Stimulated activated CD4-positive, alpha-beta T cell treated with anti-CD3 and anti-CD28 coated beads, Interleukin-12 subunit alpha, Interleukin-12 subunit beta, amount 100 ng/mL, for 24 hours (primary cell): ENCODE measurements around the gene CAMK2G.

Experiments used
- DNase-seq, 2 experiments: peaks; one replicate each; pipeline ENCODE4 v3.0.0-alpha.2; 2020; ENCODE audit warnings: low read depth in 2 of 2

The CAMK2G gene

GRCh38 chr10:73879296-73880173, 5.2 kb upstream of the CAMK2G start:
- peak; percentile 89 to 90 for DNase-seq

DNA sequence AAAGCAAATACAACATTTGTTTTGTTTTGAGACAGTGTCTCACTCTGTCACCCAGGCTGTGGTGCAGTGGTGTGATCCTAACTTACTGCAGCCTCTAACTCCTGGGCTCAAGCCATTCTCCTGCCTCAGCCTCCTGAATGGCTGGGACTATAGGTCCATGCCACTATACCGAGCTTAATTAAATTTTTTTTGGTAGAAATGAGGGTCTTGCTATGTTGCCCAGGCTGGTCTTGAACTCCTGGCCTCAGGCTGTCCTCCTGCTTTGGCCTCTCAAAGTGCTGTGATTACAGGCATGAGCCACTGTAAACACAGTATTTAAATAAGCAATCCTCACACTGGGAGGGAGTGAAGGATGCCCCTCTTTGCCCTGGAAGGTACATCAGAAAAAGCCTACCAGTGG, 4.0 kb upstream of the CAMK2G start:
- no peak for DNase-seq

DNA sequence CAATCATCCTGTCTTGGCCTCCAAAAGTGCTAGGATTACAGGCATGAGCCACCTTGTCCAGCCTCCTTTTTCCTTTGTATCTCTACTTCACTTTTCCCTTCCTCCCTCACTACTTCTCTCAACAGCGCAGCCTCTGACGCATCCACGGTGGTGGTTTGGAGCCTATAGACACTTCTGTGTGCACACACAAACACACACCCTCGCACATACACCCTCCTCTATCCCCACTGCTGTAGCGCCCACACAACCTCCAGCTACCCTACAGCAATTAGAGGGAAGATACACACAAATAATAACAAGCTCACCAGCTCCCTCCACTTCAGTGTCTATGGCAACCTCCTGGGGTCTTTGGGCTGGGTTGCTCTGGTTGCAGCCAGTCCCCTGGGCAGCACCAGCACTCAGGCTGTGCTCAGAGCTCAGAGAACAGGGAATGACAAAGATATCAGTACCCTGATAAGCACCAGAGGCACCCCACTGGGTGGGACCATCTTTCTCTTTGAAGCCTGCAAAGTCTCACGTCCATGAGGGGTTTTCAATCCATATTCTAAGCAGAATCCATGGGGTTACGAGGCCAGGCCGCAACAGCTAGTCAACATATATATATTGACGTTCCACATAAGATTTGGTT, 3.3 kb upstream of the CAMK2G start:
- DNase-seq: no peak

DNA sequence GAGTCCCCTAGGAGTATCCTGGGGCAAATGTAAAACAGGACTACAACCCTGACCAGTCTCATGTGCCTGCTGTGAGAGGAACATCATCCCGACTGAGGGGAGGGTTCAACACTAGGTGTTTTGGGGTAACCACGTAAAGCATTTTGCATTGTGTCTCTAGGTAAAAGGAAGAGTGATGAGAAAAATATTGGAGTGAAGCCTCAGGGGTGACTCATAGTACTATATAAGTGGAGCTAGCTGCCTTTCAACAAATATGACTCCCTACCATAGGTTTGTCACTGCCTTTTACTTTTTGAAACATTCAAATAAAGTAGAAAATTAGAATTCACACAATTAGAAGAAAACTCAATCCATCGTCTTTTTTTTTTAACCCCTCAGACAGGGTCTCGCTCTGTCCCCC, 2.6 kb upstream of the CAMK2G start:
- DNase-seq: no peak

GRCh38 chr10:73876566-73876965, 2.2 kb upstream of the CAMK2G start:
- no peak for DNase-seq

DNA sequence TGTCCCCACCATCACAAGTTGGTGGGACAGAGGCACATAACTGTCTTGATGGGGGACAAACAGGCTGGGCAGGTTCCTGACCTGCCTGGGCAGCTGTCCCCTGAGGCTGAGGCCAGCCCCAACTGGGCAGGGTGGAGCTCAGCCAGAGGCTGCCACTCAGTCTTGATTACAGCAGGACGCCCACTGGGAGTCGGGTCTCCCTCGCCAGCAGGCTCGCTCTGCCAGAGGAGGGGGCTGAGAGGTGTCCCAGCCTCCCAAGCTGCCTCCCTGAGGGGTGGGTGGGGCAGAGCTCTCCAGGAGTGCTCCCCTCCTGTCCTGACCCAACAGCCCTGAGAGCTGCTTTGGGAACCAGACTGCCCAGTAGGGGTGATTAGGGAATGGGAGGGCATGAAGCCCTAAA, 1.8 kb upstream of the CAMK2G start:
- no peak for DNase-seq

- DNase-seq: no peak
Measured at GRCh38 chr10:73875139-73875475, 752 bp upstream of the CAMK2G start.

DNA sequence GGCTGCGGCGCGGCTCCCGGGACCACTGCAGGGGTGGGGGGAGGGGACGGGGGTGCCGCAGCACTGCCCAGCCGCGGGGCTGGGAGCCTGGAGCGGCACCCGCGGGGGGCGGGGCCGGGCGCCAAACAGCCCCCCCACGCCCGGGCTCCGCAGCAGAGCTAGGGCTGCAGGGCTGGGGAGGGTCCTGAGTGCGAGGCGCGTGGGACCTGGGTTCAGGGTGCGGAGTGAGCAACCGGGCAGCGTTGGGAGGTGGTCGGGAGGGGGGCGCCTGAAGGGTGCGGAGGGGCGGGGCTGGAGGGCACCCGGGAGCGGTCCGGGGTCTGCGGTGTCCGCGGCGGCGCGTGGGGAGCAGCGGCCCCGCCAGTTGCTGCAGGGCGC, 528 bp downstream of the CAMK2G start:
- no peak for DNase-seq

DNA sequence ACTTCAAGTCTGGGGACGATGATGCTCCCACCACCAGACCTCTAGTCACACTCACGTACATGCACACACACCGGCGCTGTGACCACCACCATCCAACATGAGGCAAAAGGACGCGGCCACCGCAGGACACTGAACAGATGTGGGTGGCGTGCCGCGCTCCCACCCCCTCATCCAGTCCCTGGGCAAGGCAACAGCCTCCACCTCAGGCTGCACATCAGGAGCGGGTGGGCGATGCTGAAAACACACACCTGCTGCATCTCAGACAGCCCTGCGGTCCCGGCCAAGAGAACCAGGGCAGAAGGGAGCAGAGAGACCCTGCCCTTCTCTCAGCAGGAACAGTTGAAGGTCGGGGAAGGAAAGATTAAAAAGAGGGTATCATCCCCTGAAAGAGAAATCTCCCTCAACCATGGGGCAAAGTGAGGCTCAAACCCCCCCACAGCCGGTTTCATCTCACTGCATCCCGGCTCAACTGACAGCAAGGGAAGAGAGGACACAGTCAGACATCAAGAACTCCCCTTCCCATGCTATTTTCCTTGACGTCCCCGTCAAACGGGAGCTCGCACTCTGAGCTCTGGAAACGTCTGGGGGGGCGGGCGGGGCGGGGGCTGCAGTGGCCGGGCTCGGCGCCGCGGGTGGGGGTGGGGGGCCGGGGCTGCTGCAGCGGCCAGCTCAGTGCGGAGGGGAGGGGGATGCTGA, 1.1 kb downstream of the CAMK2G start:
- no peak for DNase-seq

DNA sequence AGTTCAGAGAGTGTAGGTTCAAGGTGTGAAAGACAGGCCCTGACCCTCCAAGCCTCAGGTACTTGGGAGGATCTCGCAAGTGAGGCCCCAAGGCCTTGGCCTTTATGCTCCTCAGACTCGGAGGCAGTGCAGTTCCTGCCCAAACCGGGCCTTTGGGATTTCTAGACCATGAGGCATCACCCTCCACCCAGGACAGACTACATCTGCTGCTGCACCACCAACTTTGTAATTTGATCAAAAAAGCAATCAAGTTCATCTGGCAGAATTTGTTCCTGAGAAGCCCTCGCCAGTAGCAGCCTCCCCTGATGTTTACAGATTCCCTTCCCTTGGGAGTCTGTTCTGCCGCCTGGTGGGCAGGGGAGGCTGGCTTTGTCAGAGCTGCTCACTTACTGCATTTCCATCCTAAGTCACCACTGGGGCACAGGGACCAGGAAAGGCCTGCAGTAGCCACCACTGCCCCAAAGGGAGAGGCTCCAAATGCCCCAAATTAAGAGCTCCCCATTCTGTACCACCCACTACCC, 2.1 kb downstream of the CAMK2G start:
- DNase-seq: no peak

- DNase-seq: no peak
Measured at GRCh38 chr10:73871295-73872189, 2.8 kb downstream of the CAMK2G start.

GRCh38 chr10:73868655-73869195, 5.6 kb downstream of the CAMK2G start:
- DNase-seq: no peak

DNA sequence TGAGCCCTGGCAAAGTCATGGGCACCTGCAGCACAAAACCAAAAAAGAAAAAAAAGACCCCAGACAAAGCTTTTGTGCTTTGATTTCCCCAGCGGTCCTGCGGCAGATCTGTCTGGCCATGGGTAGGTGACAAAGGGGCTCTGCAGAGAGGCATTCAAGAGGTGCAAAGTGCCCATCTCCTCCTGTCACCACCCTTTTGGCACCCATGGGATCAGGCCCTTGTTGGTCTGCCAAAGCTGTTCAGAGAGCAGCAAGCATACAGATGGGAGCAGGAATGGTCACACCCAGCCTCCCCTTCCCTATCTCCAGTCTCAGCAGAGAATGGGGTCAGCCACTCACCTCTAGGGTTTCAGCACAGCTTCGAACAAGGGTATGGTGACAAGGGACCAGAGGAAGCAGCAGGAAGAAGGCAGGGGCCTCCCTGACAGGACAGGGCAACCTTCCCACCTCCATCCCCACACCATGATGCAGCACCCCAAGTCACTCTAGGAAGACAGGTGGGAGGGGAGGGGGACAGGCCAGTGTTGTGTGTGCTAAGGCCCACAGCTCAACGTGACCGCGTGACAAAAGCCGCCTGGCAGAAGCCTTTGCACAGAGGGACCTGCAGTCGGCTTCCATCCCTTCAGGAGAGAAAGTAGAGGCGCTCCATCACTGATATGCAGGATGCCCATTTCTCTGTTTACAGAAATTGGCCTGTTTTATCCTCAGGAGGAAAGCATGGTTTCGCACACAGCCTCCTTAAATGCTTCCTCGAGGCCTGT, 6.3 kb downstream of the CAMK2G start:
- DNase-seq: no peak

DNA sequence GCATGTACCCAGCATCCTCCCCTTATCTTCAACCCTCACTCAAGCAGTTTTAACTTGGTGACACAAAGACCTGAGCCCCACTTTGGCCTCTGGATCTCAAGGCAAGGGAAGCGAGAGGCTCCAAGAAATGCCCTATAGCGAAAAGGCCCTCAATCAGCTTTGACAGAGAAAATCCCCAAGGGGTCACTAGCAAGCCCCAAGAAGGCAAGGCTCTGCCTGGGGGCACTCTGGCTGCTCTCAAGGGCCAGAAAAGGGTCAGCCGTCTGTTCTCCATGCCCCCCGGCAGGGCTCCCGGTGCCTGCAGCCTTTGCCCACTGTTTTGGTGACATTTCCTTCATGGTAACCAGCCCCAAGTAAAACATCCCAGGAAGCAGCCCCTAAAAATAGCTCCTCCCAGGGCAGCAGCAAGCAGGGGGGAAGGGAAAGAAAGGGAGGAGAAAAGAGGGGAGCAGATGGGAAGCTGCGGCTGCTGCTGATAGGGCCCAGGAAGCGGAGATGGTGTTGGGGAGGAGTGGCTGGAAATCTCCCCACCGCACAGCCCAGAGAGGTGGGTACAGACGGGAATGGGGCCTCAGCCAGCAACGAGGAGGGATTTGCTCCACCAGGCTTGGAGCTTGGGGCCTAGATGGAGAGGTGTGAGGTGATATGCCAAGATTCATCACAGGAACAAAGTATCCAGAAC, 7.1 kb downstream of the CAMK2G start:
- no peak for DNase-seq

- DNase-seq: no peak
Measured at GRCh38 chr10:73866621-73867020, 7.7 kb downstream of the CAMK2G start.

GRCh38 chr10:73865459-73866442, 8.6 kb downstream of the CAMK2G start:
- DNase-seq: peak in 1 of 2 experiments; percentile 43

DNA sequence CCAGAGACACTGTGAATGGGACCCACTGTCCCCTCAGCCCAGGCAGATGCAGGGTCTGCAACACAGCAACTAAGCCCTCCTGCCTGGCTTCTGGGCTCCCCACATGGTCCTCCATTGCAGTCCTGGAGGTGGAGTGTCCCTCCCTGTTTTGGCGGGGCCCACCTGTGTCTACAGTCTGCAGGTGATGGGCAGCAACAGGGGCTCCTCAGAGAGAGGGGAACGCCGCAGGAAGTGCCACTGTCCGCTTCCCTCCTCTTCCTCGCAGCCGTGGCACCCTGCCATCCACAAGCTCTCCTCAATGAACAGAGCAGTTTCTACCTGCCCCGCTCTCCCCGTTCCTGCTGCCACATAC, 9.3 kb downstream of the CAMK2G start:
- DNase-seq: no peak

DNA sequence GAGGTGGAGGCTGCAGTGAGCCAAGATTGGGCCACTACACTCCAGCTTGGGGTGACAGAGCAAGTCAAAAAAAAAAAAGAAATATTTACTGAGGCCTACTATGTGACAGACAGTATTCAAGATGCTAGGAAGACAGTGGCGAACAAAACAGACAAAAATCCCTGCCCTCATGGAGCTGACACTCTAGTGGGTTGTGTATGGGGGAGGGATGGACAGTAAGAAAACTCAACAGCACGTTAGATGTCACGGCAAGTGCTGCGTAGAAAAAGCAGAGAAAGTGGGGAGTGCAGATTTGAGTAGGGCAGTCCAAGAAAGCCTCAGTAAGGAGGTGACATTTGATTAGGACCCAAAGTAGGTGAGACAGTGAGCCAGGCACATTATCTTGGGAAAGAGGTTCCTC, 10.1 kb downstream of the CAMK2G start:
- DNase-seq: no peak
